Measurements from ENCODE around the gene SYT9. TPM values are rescaled to one million over a fixed set of nuclear protein-coding genes. Genes with fewer than 3 reads are reported as not detected.

Gene SYT9, protein sequence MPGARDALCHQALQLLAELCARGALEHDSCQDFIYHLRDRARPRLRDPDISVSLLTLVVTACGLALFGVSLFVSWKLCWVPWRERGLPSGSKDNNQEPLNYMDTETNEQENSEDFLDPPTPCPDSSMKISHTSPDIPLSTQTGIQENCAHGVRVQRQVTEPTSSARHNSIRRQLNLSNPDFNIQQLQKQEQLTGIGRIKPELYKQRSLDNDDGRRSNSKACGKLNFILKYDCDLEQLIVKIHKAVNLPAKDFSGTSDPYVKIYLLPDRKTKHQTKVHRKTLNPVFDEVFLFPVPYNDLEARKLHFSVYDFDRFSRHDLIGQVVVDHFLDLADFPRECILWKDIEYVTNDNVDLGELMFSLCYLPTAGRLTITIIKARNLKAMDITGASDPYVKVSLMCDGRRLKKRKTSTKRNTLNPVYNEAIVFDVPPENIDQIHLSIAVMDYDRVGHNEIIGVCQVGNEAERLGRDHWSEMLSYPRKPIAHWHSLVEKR
- not detected in 2 replicates for total RNA-seq

DNA sequence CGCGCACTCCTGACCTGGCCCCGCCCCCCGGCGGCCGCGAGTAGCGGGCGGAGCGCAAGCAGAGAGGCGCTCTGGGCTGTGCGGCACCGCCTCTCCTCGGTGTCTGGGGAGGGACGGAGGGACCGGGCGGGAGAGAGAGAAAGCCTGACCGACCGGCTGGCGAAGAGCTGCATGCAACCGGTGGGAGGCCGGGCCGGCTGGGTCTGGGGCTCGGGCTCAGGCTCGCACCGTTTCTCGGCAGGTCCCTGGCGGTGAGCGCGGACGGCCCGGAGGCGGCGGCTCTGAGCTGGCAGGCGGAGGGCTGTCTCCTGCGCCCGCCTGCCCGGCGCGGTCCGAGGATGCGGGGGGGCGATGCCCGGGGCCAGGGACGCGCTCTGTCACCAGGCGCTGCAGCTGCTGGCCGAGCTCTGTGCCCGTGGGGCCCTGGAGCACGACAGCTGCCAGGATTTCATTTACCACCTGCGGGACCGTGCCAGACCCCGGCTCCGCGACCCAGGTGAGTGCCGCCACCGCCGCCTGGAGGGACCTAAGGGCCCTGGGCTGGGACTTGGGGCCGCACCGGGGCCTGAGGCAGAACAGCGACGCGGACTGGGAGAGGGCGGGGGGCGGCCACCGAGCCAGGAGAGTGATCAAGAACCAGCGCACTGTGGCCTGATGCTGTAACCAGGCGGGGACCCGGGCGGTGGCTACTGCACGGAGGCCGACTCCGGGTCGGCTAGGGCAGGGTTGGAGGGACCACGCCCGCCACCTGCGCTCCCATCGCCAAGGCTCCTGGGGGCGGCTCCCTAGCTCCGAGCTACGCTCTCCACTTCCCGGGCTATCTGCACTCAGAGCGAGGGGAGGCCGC lies at the start of gene SYT9:
Gene SYT9, plus strand, starts transcription at position 69 of the 847 bp plus-strand sequence. Its CDS starts 283 bp downstream, at position 352.

DNA sequence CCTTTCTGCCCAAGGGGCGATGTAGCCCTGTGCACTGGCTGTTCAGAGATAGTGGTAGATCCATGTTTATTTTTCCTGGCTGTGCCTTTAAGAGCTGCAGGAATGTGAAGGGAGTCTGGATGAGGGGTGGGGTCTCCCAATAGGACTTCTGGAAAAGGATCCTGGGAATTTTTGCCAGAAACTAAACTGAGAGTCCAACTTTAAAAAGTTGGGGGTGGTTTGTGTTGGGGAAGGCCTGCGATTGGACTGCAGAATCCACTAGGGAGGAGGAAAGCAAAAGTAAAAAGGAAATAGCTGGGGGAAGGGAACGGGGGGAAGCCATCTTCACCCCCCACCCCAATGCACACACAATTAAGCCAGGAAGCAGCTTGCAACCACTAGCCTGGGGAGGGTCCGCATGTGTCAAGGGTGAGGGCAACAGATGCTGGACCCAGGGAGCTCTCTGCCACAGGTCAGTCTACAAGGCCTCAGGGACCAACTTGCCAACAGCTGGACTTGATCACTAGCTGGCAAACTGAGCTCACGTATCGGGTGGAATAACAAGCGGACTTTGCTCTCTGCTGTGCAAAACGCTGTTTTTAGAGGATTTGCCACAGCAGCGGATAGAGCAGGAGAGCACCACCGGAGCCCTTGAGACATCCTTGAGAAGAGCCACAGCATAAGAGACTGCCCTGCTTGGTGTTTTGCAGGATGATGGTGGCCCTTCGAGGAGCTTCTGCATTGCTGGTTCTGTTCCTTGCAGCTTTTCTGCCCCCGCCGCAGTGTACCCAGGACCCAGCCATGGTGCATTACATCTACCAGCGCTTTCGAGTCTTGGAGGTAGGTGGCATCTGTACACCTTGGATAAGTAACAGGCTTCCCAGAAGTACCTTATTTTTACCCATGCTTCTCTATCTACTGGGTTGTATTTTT lies 233.7 kb downstream of the SYT9 start, which contains the start of gene OLFML1:
Gene OLFML1, plus strand, starts transcription at position 321 of the 912 bp plus-strand sequence. Its CDS starts 370 bp downstream, at position 691.

DNA sequence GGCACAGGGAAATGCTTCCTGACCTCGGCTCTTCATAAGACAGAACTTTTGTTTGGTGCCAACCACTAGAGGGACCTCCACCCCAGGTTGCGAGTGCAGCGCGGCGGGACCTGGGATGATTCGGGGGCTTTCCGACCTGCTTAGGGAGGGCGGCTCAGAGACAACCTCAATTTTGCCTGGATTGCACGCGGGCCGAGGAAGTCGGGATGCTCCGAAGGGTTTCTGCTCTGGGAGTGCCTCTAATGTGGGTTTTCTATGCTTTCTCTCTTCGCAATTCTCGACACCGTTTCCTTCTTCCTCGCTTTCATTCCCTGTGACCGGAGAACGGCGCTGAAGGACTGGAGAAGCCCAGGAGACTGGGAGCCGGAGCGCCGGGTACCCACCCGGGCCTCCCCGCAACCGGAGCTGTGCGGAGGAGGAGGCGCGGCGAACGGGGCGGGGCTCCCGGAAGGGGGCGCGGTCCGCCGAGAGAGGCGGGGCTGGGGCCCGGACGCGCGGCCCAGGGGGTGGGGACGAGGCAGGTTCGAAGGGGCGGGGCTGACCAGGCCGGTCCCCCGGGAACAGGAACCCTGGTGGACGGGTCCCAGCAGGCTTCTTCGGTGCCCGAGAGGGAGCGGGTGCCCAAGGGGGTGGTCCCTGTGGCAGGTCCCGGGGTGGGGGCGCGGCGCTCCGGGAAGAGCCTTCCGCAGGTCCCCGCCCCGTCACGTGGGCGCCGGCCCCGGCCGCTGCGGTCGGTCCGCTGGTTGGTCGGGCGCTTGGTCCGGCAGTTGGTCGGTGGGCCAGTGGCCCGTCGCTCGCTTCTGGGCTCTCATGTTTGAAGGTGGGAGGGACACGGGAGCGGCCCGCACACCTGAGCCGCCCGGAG lies 261.8 kb downstream of the SYT9 start, which contains the start of gene PPFIBP2:
Gene PPFIBP2, plus strand, starts transcription at position 766 of the 865 bp plus-strand sequence. CDS start 35,477 bp downstream, outside the sequence.

Other genes with a start within 250 kb of the SYT9 start
- 0.65 and 1.5 TPM in 2 replicates for gene ZNF214, start 231.6 kb upstream of the SYT9 start, total RNA-seq
- not detected in 2 replicates for gene NLRP14, start 231.4 kb upstream of the SYT9 start, total RNA-seq
- not detected in 2 replicates for gene RBMXL2, start 162.9 kb upstream of the SYT9 start, total RNA-seq
- gene OLFML1, start 233.6 kb downstream of the SYT9 start, total RNA-seq: 0.25 TPM in 1 of 2 replicates, not detected in the other

Data from mesangial cell (primary cell).